ENCODE measurements around the gene PPP1R27. TPM values are rescaled to one million over a fixed set of nuclear protein-coding genes. Genes with fewer than 3 reads are reported as not detected.

PPP1R27 gene
- total and polyA plus RNA-seq, 9 of the 15 experiments (the other 6 are each of a cell fraction or from before 2014, with no cell fraction given) = 0.29 to 6.9 (median 1.5) TPM; not detected in 2

DNA sequence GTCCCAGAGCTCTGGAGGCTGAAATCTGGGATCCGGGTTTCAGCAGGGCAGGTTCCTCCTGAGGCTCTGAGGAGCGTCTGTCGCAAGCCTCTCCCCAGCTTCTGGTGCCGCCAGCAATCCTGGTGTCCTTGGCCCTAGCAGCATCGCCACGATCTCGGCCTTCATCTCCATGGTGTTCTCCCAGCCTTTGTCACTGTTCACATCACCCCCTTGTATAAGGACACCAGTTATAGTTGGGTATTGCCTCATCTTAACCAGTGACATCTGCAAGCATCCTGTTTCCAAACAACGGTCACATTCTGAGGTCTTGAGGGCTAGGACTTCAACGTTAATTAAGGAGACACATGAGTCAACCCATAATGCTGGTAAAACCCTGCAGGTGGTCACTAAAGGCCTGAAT lies 2.8 kb upstream of the PPP1R27 start:
- Histone ChIP-seq H3K9me3 (replicated peaks; ENCODE audit: control insufficient read depth, insufficient read depth, low read depth, low read length) (no peaks in the 10 kb centered on the region), H3K4me1 (replicated peaks in 1 of 2; ENCODE audit: control insufficient read depth in 2 of 2, insufficient read depth in 2 of 2, low read length in 2 of 2) (peaks cover 15 to 59% of the 10 kb centered on the region in 2 experiments; a peak in 4 of 5 replicates), H4K20me1 (replicated peaks; ENCODE audit: control insufficient read depth, insufficient read depth, low read length) (peaks cover under 1% of the 10 kb centered on the region), H2AFZ (ENCODE audit: low read depth, low read length) (no peak overlapping the region), H3K79me2 (ENCODE audit: control insufficient read depth, insufficient read depth, low read length) (peaks cover 15% of the 10 kb centered on the region; the same call in 2 of the 3 replicates), H3K27me3 (ENCODE audit: control insufficient read depth in 2 of 2, insufficient read depth in 2 of 2, low read length in 2 of 2) (no peaks in the 10 kb centered on the region), H3K36me3 (ENCODE audit: control insufficient read depth, insufficient read depth, low read length) (peaks cover under 1% of the 10 kb centered on the region; the same call in 1 of the 3 replicates), H3K9me1 (ENCODE audit: control insufficient read depth, insufficient read depth, low read length) (no peaks in the 10 kb centered on the region), H3K27ac (ENCODE audit: extremely low read depth, low read depth, low read length) (no peak overlapping the region), H3K9ac (ENCODE audit: insufficient read depth in 1 of 2, low read depth in 2 of 2, low read length in 2 of 2) (no peak overlapping the region; a peak in 1 of 4 replicates), H3K4me2 (ENCODE audit: insufficient read depth, low read length) (no peak overlapping the region), H3K4me3 (no peak overlapping the region)
- CTCF ChIA-PET (ENCODE audit: low intra/inter-chr PET ratio) = no interaction called here
- WGBS (ENCODE audit: insufficient coverage, low coverage, missing lambda C conversion rate) = 63% methylated on average over 9 of the region's 9 CpGs
- DNase-seq (ENCODE audit: extremely low read depth in 1 of 4, low spot score in 3 of 4) (no peak), ATAC-seq (no peak), FAIRE-seq (no peak)
- intact Hi-C loops (cut with micrococcal nuclease) (no loop called here), in situ Hi-C loops (cut with MboI) (no loop called here)
- no TSS peak for BruUV-seq (replicated peaks)
- TF ChIP-seq CEBPB (tag; IDR thresholded peaks at IDR 0.05) (peak; percentile 64), CEBPG (CRISPR knock-in tag; IDR thresholded peaks at IDR 0.05) (peak; percentile 43; the same call in 1 of the 2 replicates), CEBPG (tag; conservative IDR thresholded peaks at IDR 0.05 in 1 of 2, IDR thresholded peaks at IDR 0.05 in 1 of 2) (peak in 1 of 2 experiments; percentile 76; a peak in 2 of 4 replicates)
- TF ChIP-seq, protein P1, sequence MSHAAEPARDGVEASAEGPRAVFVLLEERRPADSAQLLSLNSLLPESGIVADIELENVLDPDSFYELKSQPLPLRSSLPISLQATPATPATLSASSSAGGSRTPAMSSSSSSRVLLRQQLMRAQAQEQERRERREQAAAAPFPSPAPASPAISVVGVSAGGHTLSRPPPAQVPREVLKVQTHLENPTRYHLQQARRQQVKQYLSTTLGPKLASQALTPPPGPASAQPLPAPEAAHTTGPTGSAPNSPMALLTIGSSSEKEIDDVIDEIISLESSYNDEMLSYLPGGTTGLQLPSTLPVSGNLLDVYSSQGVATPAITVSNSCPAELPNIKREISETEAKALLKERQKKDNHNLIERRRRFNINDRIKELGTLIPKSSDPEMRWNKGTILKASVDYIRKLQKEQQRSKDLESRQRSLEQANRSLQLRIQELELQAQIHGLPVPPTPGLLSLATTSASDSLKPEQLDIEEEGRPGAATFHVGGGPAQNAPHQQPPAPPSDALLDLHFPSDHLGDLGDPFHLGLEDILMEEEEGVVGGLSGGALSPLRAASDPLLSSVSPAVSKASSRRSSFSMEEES (CRISPR knock-in tag; IDR thresholded peaks at IDR 0.05) = no peak
- TF ChIP-seq, protein P2, sequence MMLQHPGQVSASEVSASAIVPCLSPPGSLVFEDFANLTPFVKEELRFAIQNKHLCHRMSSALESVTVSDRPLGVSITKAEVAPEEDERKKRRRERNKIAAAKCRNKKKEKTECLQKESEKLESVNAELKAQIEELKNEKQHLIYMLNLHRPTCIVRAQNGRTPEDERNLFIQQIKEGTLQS (IDR thresholded peaks at IDR 0.05) = peak; percentile 24; the same call in 1 of the 2 replicates
- TF ChIP-seq, protein P2 (CRISPR knock-in tag; conservative IDR thresholded peaks at IDR 0.05) = no peak
- POLR2A ChIA-PET = interaction anchor here (0.6 to 0.8 kb wide), 2 partner anchors 16 to 18 kb away, joined by 3 to 4 read pairs; no protein-coding TSS in a partner anchor
